Pulmonary artery endothelial cell (primary cell): Measurements from ENCODE around the gene INTS1. TPM values are rescaled to one million over a fixed set of nuclear protein-coding genes. Genes with fewer than 3 reads are reported as not detected.

Source experiments
- total RNA-seq: library from RNA; depleted of rRNA; stranded (reverse); fragments of >200 nt; gene quantifications from 2 replicates; pipeline ENCODE4 v1.2.3, GENCODE V29; 2014

The INTS1 gene
- total RNA-seq, 1 donor from 2014 or later, result 38.6 TPM

Other genes starting within 250 kb of the INTS1 start
- 11.0 and 12.9 TPM in 2 replicates for gene MICALL2, start 44.9 kb downstream of the INTS1 start, total RNA-seq
- gene MAFK, start 26.3 kb upstream of the INTS1 start, total RNA-seq, result 20.3 and 21.9 TPM in 2 replicates
- gene TMEM184A, start 51.8 kb upstream of the INTS1 start, total RNA-seq, result not detected in 2 replicates
- 19.8 and 28.3 TPM in 2 replicates for gene PSMG3, start 65.6 kb upstream of the INTS1 start, total RNA-seq
- 0.79 and 1.2 TPM in 2 replicates for gene ELFN1, start 165.9 kb upstream of the INTS1 start, total RNA-seq